Measurements from ENCODE around the gene NT5C3A.
"Not testable (repeated sequence)": the region's sequence is repeated elsewhere in the genome, so short reads cannot be mapped to it uniquely, and the experiment has no call there.

NT5C3A gene

GRCh38 chr7:33040803-33041516 lies 21.6 kb downstream of the NT5C3A start:
- DNase-seq: peak; percentile 77 to 83

- no peak for DNase-seq
These were observed 22.7 kb downstream of the NT5C3A start for GRCh38 chr7:33039903-33040292.

GRCh38 chr7:33039257-33039902 lies 23.2 kb downstream of the NT5C3A start:
- DNase-seq: peak in 1 of 2 donors; percentile 33

- no peak for DNase-seq
These were observed 23.9 kb downstream of the NT5C3A start for GRCh38 chr7:33038639-33039038.

- DNase-seq: no peak
These were observed 26.8 kb downstream of the NT5C3A start for GRCh38 chr7:33035776-33036175.

- DNase-seq: no peak
These were observed 38.3 kb downstream of the NT5C3A start for GRCh38 chr7:33024189-33024757.

- no peak for DNase-seq
These were observed 50.2 kb downstream of the NT5C3A start for GRCh38 chr7:33012364-33012763.

- DNase-seq: no peak
These were observed 52.8 kb downstream of the NT5C3A start for GRCh38 chr7:33009734-33010133.

- not testable (repeated sequence) for DNase-seq
These were observed 56.9 kb downstream of the NT5C3A start for GRCh38 chr7:33005690-33006089.

GRCh38 chr7:33005193-33005592 lies 57.4 kb downstream of the NT5C3A start:
- not testable (repeated sequence) for DNase-seq

- DNase-seq: not testable (repeated sequence)
These were observed 58.4 kb downstream of the NT5C3A start for GRCh38 chr7:33004104-33004616.

GRCh38 chr7:33003111-33003510 lies 59.5 kb downstream of the NT5C3A start:
- not testable (repeated sequence) for DNase-seq

- not testable (repeated sequence) for DNase-seq
These were observed 63.2 kb downstream of the NT5C3A start for GRCh38 chr7:32999380-32999779.

- DNase-seq: not testable (repeated sequence)
These were observed 64.0 kb downstream of the NT5C3A start for GRCh38 chr7:32998361-32999171.

GRCh38 chr7:32997956-32998355 lies 64.6 kb downstream of the NT5C3A start:
- DNase-seq: not testable (repeated sequence)

GRCh38 chr7:32992750-32993149 lies 69.8 kb downstream of the NT5C3A start:
- not testable (repeated sequence) for DNase-seq

- DNase-seq: peak in 1 of 2 donors; percentile 3
These were observed 70.4 kb downstream of the NT5C3A start for GRCh38 chr7:32991975-32992700.

GRCh38 chr7:32991068-32991585 lies 71.4 kb downstream of the NT5C3A start:
- not testable (repeated sequence) for DNase-seq

- not testable (repeated sequence) for DNase-seq
These were observed 74.4 kb downstream of the NT5C3A start for GRCh38 chr7:32988148-32988547.

- not testable (repeated sequence) for DNase-seq
These were observed 82.7 kb downstream of the NT5C3A start for GRCh38 chr7:32979902-32980301.

- DNase-seq: not testable (repeated sequence)
These were observed 83.3 kb downstream of the NT5C3A start for GRCh38 chr7:32979246-32979645.

- DNase-seq: not testable (repeated sequence)
These were observed 85.4 kb downstream of the NT5C3A start for GRCh38 chr7:32977159-32977558.
